Measurements from ENCODE around the gene SALL4. TPM values are rescaled to one million over a fixed set of nuclear protein-coding genes. Genes with fewer than 3 reads are reported as not detected.
A peak's percentile ranks its signal among the peaks of the same experiment; 100 is the strongest.
"Not testable (repeated sequence)": the region's sequence is repeated elsewhere in the genome, so short reads cannot be mapped to it uniquely, and the experiment has no call there.

SALL4 gene
- total RNA-seq, 6 experiments from 2014 or later, result 0.24 to 0.63 (median 0.40) TPM

DNA sequence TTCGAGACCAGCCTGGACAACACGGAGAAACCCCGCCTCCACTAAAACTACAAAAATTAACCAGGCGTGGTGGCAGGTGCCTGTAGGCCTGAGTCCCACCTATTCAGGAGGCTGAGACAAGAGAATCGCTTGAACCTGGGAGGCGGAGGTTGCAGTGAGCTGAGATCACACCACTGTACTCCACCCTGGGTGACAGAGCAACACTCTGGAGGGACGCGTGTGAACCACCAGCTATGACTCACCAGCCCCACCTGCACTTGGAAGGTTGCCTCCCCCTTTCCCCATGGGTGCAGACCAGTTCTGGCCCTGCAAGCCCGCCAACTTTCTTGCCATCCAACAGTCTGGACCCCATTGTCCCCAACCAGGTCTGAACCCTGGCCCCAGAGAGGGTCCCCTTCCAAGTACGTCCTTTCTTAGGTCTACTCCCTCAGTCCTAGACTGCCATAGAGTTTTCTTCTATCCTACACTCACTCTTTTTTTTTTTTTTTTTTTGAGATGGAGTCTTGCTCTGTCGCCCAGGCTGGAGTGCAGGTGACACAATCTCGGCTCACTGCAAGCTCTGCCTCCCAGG, 63.4 kb downstream of the SALL4 start:
- DNase-seq (no peak), ATAC-seq (peak in 1 of 4 donors; percentile 12)
- Histone ChIP-seq H3K4me1 (peaks cover 0 to 6% (median 1%) of the 10 kb centered on the region in 4 donors), H3K4me3 (no peak overlapping the region), H3K36me3 (no peaks in the 10 kb centered on the region), H3K27me3 (no peaks in the 10 kb centered on the region), H3K27ac (no peak overlapping the region), H3K9me3 (no peaks in the 10 kb centered on the region)
- TF ChIP-seq POLR2A (IDR thresholded peaks at IDR 0.05), result no peak
- no peak for TF ChIP-seq CTCF (IDR thresholded peaks at IDR 0.05)
- intact Hi-C loops (cut with DNase I), result no loop called here
- WGBS (ENCODE audit: insufficient coverage, low coverage, low lambda C conversion rate, missing lambda C conversion rate), result 96% methylated on average over 3 of the region's 12 CpGs

DNA sequence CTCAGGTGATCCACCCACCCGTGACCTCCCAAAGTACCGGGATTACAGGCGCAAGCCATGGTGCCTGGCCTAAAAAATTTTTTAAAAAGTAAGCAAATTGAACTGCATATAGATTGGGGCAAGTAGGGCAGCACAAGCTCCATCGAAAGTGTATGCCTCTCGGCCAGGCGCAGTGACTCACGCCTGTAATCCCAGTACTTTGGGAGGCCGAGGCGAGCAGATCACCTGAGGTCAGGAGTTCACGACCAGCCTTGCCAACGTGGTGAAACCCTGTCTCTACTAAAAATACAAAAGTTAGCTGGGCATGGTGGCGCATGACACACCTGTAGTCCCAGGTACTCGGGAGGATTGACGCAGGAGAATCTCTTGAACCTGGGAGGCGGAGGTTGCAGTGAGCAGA, 64.1 kb downstream of the SALL4 start:
- intact Hi-C loops (cut with DNase I); H3K4me1 ChIP-seq; H3K9me3 ChIP-seq; H3K27me3 ChIP-seq; DNase-seq; ATAC-seq; H3K27ac ChIP-seq; H3K4me3 ChIP-seq; H3K36me3 ChIP-seq: not testable (repeated sequence)
- 85% methylated on average over 6 of the region's 15 CpGs for WGBS (ENCODE audit: insufficient coverage, low coverage, low lambda C conversion rate, missing lambda C conversion rate)

DNA sequence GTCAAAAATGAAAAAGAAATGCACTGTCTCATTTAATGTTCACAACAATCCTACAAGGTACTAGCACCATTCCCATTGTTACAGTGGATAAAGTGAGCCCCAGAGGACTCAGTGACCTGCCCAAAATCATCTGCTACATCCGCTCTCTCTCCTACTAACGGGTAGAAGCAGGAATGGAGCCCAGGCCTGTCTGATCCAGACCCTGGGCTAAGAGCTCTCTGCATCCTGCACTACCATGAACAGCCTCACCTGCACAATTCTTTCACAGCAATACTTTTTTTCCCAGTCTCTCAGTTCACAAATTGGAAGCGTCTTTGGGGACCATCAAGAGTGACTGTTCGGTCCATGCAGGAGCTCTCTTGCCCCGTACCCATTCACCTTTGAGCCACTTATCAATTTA, 65.4 kb downstream of the SALL4 start:
- H3K4me3 ChIP-seq, result no peak overlapping the region
- no peaks in the 10 kb centered on the region for H3K9me3 ChIP-seq
- 62% methylated on average over 4 of the region's 5 CpGs for WGBS (ENCODE audit: insufficient coverage, low coverage, low lambda C conversion rate, missing lambda C conversion rate)
- ATAC-seq (no peak), DNase-seq (no peak)
- no peaks in the 10 kb centered on the region for H3K36me3 ChIP-seq
- TF ChIP-seq CTCF (IDR thresholded peaks at IDR 0.05), result no peak
- no peak for TF ChIP-seq POLR2A (IDR thresholded peaks at IDR 0.05)
- H3K27ac ChIP-seq, result no peak overlapping the region
- intact Hi-C loops (cut with DNase I), result no loop called here
- no peaks in the 10 kb centered on the region for H3K27me3 ChIP-seq
- H3K4me1 ChIP-seq, result peaks cover 0 to under 1% (median 0%) of the 10 kb centered on the region in 4 donors

GRCh38 chr20:51735728-51736600, 66.4 kb downstream of the SALL4 start:
- WGBS (ENCODE audit: insufficient coverage, low coverage, low lambda C conversion rate, missing lambda C conversion rate), result 51% methylated on average over 8 of the region's 11 CpGs
- DNase-seq, result peak in 1 of 3 donors; percentile 16
- Histone ChIP-seq H3K9me3 (no peaks in the 10 kb centered on the region), H3K4me1 (no peaks in the 10 kb centered on the region), H3K36me3 (no peaks in the 10 kb centered on the region), H3K4me3 (no peak overlapping the region), H3K27ac (no peak overlapping the region), H3K27me3 (no peaks in the 10 kb centered on the region)
- no peak for TF ChIP-seq CTCF (IDR thresholded peaks at IDR 0.05)
- TF ChIP-seq POLR2A (IDR thresholded peaks at IDR 0.05), result no peak
- intact Hi-C loops (cut with DNase I), result no loop called here
- peak in 3 of 4 donors; percentile 27 to 56 (median 38) for ATAC-seq

Data from right lobe of liver (tissue), 6 donors.